ENCODE results near the gene PAQR3.
"Not testable (repeated sequence)": the region's sequence is repeated elsewhere in the genome, so short reads cannot be mapped to it uniquely, and the experiment has no call there.

PAQR3 gene

DNA sequence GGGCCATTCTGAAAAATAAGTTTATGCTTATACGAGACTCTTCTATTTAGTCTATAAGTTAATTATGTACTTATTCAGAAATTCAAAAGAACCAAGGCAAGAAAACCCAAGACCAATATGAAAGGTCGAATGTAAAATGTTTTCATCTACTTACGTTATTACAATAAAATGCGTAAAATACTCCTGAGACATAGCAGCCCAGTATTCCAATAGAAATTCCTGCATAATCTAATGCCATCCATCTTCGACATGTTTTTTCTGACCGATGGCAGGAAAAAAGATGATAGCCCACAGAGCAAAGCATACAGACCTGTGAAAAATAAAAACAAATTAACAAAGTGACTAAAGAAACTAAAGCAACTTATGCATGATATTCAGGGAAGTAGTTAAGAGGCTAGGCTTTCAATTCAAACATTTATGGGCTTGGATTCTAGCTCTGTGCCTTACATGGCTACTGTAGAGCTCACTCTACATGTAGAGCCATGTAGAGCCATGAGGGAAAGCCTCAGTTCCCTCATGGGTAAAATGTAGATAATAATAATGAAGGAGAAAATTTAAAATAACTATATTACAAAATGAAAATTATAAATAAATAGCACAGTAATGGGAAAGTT, 9.1 kb downstream of the PAQR3 start:
- H3K4me3 ChIP-seq (ENCODE audit: low read depth, low read length) = no peak overlapping the region
- TF ChIP-seq, protein P1, sequence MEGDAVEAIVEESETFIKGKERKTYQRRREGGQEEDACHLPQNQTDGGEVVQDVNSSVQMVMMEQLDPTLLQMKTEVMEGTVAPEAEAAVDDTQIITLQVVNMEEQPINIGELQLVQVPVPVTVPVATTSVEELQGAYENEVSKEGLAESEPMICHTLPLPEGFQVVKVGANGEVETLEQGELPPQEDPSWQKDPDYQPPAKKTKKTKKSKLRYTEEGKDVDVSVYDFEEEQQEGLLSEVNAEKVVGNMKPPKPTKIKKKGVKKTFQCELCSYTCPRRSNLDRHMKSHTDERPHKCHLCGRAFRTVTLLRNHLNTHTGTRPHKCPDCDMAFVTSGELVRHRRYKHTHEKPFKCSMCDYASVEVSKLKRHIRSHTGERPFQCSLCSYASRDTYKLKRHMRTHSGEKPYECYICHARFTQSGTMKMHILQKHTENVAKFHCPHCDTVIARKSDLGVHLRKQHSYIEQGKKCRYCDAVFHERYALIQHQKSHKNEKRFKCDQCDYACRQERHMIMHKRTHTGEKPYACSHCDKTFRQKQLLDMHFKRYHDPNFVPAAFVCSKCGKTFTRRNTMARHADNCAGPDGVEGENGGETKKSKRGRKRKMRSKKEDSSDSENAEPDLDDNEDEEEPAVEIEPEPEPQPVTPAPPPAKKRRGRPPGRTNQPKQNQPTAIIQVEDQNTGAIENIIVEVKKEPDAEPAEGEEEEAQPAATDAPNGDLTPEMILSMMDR (IDR thresholded peaks at IDR 0.05; ENCODE audit: borderline replicate concordance, insufficient read depth, low read depth, low read length) = no peak

DNA sequence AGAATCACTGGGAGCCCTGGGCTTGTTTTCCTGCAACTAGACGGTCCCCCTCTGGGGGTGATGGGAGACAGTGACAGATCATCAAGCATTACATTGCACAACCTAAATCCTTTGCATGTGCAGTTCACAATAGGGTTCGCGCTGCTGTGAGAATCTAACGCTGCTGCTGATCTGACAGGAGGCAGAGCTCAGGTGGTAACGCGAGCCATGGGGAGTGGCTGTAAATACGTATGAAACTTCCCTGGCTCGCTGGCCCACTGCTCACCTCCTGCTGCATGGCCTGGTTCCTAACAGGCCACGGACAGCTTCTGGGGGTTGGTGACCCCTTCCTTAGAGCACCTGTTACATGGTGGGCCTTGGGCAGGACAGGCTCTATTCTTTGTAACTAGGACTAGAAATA, 10.4 kb downstream of the PAQR3 start:
- H3K4me3 ChIP-seq (ENCODE audit: low read depth, low read length) = no peak overlapping the region
- TF ChIP-seq, protein P1 (IDR thresholded peaks at IDR 0.05; ENCODE audit: borderline replicate concordance, insufficient read depth, low read depth, low read length) = no peak

DNA sequence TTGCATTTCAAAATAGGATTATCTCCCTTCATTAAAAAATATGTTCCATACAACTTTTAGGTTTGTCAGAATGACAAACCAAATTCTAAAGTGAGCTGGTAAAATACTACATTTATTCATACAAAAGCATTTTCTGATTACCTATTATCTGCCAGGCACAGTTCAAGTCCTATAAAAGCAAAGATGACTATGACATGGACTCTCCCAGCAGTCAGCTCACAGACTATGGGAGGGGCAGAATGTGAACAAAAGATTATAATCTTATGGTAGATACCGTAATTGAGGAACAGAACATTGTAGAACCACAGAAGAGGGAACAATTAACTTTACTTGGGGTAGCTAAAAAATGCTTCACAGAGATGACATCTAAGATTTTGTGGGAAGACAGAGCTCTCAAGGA, 12.4 kb downstream of the PAQR3 start:
- TF ChIP-seq, protein P1 (IDR thresholded peaks at IDR 0.05; ENCODE audit: borderline replicate concordance, insufficient read depth, low read depth, low read length) = no peak
- no peak overlapping the region for H3K4me3 ChIP-seq (ENCODE audit: low read depth, low read length)

DNA sequence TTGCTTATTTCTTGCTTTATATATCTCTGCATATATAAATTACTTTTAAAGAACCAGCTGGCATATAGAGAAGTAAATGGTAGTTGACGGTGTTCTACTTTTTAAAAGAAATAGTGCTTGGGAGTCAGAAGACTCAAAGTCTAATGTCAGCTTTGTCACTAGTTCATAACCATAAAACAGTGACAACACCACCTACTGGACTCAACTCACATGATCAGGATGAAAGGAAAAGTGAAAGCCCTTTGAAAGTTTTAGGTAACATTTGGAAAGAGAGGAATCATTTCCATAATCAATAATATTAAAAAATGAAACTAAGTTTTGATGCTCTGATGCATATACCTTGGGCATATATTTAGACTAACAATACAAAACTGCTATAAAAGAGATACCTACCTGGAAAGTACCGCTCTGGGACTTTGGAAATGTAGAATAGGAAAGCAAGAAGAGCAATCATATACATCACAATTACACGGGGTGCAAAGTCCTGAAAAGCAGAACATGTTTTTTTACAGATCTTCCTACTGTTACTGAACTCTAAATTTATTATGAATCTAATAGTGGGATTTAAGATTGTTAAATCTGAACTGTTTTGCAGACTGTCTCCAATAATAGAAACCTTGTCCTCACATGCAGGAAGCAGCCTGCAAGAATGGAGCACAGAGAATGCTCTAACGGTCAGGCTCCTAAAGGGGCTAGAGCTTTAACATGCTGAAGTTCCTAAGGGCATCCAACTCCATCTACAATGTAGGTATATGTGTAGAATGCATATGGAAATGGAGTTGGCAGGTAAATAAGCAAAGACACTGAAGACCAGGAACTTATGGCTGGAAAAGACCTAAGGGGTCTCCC, 15.6 kb downstream of the PAQR3 start:
- H3K4me3 ChIP-seq (ENCODE audit: low read depth, low read length) = no peak overlapping the region

DNA sequence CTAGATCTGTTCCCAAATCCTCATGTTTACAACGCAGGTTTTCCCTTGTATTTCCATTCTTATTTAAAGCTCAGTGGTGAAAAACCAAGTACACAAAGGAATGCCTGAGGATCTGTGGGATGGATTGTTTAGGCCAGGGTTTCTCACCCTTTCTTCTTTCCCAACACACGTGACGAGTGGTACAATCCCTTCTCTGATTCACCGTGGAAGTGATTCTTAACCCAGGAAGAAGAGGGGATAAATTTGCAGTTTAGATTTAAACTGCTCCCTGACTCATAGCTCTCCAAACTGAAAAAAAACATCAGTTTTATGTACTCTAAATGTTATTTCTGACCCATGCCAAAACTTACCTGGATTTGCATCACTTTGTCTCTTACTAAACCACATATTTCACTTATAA, 17.0 kb downstream of the PAQR3 start:
- no peak overlapping the region for H3K4me3 ChIP-seq (ENCODE audit: low read depth, low read length)
- TF ChIP-seq, protein P1 (IDR thresholded peaks at IDR 0.05; ENCODE audit: borderline replicate concordance, insufficient read depth, low read depth, low read length) = no peak

More for the DNA sequence above, 15.6 kb downstream of the PAQR3 start:
- TF ChIP-seq, protein P1 (IDR thresholded peaks at IDR 0.05; ENCODE audit: borderline replicate concordance, insufficient read depth, low read depth, low read length) = no peak

DNA sequence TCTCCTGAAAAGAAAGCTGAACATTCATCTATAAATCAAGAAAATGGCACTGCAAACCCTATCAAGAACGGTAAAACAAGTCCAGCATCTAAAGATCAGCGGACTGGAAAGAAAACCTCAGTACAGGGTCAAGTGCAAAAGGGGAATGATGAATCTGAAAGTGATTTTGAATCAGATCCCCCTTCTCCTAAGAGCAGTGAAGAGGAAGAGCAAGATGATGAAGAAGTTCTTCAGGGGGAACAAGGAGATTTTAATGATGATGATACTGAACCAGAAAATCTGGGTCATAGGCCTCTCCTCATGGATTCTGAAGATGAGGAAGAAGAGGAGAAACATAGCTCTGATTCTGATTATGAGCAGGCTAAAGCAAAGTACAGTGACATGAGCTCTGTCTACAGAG, 28.6 kb downstream of the PAQR3 start:
- TF ChIP-seq, protein P1 (IDR thresholded peaks at IDR 0.05; ENCODE audit: borderline replicate concordance, insufficient read depth, low read depth, low read length) = no peak
- no peak overlapping the region for H3K4me3 ChIP-seq (ENCODE audit: low read depth, low read length)

DNA sequence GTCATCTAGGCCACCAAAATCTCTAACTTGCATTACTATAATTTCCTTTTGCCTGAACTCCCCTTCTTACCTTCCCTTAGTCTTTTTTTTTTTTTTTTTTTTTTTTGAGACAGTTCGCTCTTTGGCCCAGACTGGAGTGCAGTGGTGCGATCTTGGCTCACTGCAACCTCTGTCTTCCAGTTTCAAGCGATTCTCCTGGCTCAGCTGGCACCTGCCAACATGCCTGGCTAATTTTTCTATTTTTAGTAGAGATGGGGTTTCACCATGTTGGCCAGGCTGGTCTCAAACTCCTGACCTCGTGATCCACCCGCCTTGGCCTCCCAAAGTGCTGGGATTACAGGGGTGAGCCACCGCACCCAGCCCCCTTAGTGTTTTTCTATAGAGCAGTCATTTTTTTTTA, 30.3 kb downstream of the PAQR3 start:
- not testable (repeated sequence) for H3K4me3 ChIP-seq (ENCODE audit: low read depth, low read length)

Data from GM12875 (cell line).